Measurements from ENCODE around the gene RASA2.

DNA sequence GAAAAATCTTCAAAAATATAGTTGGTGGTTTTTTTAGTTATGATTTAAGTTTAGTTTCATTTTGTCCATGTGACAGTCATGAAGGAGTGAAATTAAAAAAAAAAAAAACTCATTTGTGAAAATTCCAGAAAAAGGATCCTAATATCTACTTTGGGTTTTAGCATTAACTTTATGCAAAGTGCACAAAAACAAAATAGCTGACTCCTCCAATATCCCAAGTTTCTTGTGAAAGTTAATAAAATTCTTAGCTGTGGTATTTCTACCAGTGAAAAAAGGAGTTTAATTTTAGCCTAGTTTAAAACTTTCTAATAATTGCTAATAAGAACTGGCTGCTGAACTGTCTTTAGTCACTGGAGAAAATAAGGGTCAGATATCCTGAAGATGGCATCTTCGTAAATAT lies 40.8 kb upstream of the RASA2 start:
- TF ChIP-seq CTCF (IDR thresholded peaks at IDR 0.05) (no peak), POLR2A (IDR thresholded peaks at IDR 0.05) (no peak)
